GM19463 (cell line): Measurements from ENCODE around the gene ZNF280D.

Source experiments
- ATAC-seq: cut with Tn5 transposase; IDR thresholded peaks from one replicate; pipeline ENCODE4 v1.9.1; 2021; ENCODE audit warnings: mild to moderate bottlenecking, moderate library complexity; ENCODE audit not compliant: unreplicated experiment

The ZNF280D gene

DNA sequence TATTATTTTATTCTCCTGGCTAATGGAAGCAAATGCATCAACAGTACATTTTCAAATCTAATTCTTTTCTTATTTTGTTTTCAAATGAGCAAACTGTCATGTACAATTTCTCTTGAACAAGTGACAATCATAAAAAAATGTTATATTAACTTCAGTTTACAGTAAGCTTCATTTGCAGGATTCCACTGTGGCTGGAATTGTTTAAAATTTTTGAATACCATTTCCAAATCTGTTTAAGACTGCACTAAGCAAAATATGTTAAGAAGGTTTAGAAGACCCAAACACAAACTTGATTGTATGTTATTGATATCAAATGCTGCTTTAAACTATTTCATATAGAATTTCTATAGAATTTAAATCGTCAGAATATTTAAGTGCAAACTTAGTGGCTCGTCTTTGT is 92.8 kb downstream of the ZNF280D start:
- no peak for ATAC-seq

DNA sequence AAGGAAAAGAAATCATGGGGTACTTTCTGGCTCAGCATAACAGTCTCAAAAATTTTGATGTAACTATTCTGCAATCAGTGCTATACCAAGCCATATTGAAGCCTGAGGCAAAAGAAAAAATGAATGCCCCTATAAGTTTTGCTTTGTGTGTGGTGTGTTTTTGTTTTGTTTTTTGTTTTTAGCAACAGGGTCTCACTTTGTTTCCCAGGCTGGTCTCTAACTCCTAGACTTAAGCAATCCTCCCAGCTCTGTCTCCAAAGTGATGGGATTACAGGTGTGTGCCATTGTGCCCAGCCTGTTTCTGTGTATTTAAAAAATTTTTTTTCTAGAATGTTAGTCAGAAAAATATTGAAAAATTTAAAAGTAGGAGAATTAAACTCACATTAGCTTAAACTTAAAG is 93.2 kb downstream of the ZNF280D start:
- ATAC-seq: no peak

DNA sequence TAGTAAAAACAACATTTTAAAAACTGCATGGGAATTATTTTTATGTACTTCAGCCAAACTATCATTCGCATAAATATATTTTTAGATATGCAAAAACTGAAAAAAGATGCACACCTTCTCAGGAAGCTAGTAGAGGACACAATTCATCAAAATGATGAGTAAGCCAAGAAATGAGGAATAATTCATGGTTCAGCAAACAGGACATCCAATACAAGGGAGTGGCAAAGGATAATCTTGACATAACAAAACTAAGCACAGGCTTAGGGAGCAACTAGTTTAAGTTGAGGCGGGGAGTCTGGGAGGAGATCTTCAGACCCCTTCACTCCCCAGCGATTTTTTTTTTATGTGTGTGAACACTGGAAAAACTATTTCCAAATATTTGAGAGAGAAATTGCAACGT is 93.7 kb downstream of the ZNF280D start:
- ATAC-seq: no peak

DNA sequence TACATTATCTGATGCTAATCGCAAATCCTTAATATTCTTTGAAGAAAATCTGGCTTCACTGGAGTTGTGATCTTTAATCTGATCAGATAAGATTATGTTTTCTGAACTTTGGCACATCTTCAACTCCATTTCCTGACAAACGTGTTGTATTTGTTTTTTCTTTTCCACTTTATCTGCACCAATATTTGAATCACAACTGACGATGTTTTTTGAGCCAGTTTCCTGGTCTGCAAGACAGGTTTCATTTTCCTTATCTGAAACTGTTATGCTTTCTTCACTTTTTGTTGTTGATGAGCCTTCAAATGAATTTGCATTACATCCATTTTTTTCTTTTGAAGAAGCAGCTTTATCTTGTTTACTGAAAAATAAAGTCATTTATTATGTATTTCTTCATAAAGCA is 101.5 kb downstream of the ZNF280D start:
- no peak for ATAC-seq

DNA sequence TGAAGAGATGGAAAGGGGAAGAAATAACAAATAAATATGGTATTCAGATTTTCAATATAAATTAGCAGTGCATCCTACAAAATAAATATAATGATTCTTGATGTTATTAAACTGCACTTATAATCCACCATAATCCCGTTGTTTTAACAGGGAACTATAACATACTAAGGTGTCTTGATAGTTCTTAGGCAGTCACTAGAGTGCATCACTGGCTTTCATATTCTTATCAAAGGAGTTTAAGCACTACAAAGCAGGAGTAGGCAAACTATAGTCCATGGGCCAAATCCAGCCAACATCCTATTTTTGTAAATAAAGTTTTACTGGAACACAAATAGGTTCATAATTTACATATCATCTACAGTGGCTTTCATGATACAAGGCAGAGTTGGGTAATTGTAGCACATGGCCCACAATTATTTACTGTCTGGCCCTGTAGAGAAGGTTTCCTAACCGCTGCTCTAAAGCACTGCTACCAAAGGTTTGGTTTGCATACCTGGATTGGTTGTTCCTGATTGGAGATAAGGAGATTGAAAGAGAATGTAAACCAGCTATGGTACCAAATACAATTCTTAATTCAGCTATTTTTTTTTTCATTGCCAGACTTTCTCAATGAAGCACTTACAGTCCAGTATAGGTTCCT is 104.3 kb downstream of the ZNF280D start:
- ATAC-seq: no peak

DNA sequence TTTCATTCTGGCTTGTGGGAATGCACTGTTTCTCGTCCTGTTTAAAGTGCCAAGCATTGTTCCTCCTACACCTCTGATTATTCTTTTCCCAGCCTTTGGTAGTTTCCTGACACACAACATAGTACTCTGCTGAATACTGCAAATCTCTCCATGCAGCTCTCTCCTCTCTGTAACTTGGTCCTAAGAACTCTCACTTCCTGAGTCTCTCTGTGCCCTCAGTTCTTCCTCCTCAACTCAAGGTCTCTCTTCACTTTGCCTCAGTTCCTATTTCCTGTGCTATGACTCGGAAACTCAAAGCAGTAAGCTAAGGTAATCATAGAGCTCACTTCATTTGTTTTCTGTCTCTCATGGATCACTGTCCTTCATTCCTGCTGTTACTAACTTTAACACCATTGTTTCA is 113.4 kb downstream of the ZNF280D start:
- ATAC-seq: no peak

DNA sequence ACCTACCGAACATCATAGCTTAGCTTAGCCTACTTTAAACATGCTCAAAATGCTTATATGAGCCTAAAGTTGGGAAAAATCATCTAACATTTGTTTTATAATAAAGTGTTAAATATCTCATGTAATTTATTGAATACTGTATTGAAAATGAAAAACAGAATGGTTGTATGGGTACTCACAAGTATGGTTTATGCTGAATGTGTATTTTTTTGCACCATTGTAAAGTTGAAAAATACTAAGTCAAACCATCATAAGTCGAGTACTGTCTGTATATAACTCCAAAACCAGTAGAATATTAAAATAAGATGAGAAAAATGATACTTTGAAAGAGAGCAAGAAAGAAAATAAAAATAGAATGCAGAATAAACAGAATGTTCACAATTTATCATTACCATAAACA is 115.7 kb downstream of the ZNF280D start:
- no peak for ATAC-seq

DNA sequence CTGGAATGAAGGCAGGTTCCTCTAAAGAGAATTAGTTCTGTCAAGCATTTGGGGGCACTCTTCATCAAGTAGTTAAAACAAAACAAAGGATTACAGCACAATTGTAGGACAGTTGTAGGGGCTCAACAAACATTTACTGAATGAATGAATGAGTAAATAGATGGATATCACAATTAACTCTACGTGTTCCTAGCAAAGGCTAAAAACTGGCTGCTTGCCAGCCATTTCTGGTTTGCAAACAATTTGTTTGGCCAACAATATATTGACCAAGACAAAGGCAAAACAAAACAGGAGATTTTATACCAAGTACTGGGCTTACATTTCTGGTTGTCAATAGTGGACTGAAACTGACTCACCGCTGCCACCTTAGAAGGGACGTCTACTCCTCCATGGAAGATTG is 116.8 kb downstream of the ZNF280D start:
- no peak for ATAC-seq

DNA sequence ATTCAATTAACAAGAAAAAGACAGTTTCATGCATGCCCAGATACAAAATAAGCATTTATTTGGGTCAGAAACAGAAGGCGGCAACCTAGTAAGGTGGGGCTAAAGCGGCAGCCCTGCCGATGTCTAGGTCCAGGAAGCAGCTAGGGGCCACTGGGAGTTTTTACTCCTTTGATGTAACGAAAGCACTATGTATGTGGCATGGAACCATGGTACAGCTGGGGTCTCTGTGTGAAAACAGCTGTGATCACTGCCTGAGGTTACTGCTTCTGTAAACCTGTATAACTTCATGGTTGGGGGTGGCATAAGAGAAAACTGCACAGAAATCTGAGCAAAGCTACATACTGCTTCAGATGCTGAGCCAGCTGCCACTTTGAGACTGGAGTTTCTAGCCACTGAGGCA is 119.5 kb downstream of the ZNF280D start:
- no peak for ATAC-seq

DNA sequence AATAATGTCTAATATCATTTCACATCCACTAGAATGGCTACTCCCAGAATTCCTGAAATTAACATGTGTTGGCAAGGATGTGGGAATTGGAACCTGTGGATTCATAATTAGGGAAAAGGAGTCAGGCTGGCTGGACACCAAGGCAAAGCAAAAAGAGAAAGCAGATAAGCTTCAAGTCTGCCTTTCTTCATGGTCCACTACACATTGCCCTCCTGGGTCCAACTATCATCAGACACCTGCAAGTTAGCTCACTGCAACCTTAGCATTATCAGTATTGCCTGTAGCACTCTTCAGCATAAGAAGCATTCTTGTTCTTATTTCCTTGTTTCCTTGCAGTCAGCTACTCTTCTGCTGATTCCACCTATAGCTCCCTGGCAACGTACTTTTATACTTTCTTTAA is 124.3 kb downstream of the ZNF280D start:
- no peak for ATAC-seq

DNA sequence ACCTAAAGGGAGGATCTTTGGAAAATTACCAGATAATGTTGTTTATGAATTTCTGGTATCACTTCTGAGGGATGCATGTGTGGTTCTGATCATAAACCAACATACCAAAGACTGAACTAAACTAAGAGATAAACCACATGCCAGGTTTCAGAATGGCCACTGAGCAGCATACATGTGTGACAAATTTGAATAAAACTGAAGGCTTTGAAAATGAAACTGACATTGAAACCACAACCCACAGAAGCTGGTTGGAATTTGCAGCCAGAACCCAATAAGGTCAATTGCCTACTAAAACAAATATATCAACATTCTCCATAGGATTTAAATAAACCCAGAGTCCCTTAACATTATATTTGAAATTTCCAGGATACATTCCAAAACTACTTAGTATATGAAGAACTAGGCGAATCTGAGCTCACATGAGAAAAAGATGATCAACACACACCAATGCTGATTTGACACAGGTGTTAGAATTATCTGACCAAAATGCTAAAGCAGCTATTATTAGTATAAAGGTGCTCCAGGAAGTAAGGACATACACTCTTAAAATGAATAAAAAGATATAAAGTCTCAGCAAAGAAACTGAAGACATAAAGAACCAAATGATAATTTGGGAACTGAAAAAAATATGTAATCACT is 125.0 kb downstream of the ZNF280D start:
- peak; percentile 97 for ATAC-seq

DNA sequence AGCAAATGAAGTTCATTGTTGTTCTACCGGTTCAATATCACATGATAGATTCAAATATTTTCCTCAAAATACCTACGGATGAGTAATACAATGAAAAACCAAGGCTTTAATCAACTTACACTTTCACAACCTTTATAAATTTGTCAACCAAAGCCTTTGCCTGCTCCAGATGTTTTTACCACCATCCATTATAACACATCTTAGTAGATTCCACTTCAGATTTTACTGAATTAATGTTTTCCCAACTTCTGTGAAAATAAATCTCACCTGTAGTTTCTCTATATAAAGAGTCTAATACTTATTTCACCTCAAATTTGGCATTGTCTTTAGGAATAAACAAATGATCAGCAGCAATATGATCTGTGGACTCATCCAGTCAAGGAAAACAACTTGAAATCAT is 131.1 kb downstream of the ZNF280D start:
- no peak for ATAC-seq

DNA sequence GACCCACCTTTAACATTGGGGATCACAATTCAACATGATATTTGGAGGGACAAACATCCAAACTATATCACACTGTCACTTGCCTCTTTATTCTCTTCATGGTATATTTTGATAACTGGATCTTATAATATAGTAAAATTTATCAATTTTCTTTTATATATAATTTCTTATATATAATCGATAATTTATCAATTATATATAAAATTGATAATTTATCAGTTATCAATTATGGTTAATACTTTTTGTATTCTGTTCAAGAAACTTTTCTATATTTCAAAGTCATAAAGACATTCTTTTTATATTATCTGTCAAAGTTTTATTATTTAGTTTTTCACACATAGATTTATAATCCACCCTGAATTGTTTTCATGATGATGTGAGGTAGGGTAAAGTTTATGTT is 132.9 kb downstream of the ZNF280D start:
- ATAC-seq: no peak

DNA sequence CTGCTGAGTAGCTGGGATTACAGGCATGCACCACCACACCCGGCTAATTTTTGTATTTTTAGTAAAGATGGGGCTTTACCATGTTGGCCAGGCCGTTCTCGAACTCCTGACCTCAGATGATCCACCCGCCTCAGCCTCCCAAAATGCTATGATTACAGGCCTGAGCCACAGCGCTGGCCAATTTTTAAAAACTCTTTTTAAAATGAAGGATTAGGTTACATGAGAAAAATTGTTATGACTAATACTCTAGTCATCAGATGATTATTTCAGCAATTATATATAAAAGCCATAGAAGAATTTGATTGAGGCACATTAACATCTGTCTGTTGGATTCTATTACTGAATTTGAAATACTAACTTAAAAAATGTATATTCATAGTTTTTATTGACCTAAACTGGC is 134.3 kb downstream of the ZNF280D start:
- no peak for ATAC-seq

DNA sequence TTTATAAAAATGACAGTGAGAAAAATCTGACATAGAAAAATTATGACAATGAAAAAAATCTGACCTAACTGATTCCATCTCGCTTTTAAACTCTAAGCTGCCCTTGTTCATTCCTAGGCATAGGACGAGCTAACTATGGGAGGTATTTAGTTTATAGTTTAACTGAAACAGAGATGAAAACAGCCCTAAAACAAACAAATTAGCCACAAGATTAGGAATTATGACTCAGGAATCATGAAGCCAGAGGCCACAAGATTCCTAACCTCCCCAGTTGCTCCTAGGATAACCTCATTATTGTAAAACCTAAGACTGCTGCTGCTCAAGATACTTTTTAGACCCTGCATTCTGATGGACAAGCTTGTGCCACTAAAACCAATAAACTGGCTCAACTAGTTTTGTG is 145.6 kb downstream of the ZNF280D start:
- no peak for ATAC-seq

DNA sequence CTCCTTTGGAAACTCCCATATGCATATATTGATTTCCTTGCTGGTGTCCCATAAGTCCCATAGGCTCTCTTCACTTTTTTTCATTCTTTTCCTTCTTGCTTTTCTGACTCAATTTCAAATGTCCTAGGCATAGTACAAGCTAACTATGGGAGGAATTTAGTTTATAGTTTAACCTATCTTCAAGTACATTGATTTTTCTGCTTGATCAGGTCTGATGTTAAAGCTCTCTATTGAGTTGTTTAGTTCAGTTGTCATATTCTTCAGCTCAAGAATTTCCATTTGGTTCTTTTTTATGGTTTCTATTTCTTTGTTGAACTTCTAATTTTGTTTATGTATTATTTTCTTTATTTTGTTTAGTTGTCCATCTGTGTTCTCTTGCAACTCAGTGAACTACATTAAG is 147.1 kb downstream of the ZNF280D start:
- no peak for ATAC-seq

DNA sequence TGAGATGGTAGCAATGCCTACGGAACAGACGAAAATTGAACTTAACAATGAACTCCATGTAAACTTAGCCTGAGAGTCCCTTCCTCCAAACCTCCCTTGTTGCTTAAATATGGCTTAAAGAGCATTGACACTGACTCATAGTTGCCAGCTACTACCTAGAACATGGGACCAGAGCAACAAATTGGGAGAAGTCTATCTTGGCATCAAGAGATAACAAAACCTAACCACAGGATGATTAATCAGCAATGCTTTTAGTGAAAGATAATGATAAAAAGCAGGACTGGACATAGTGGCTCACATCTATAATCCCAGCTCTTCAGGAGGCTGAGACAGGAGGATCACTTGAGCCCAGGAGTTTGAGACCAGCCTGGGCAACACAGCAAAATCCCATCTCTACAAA is 150.5 kb downstream of the ZNF280D start:
- ATAC-seq: no peak
